Right atrium auricular region (tissue), 2 donors: ENCODE measurements around the gene ICAM1. TPM values are rescaled to one million over a fixed set of nuclear protein-coding genes. Genes with fewer than 3 reads are reported as not detected.

ENCODE experiments used
- DNase-seq: peaks from one replicate; pipeline ENCODE4 v3.0.0-alpha.2; 2019; ENCODE audit warnings: low spot score
- H3K27ac ChIP-seq, 2 donors: fragments of 200-600 bp; sonication (generic); 1 replicate in 1 of 2; 2 replicates in 1 of 2; pipeline ENCODE4 v1.5.1; 2016 to 2019
- H3K27me3 ChIP-seq, 2 donors: fragments of 200-600 bp; sonication (generic); one replicate each; pipeline versions ENCODE4 v1.5.1 to v1.6.0; 2017 to 2019
- H3K36me3 ChIP-seq: fragments of 200-600 bp; sonication (generic); one replicate; pipeline ENCODE4 v1.5.1; 2016
- H3K4me1 ChIP-seq, 2 donors: fragments of 200-600 bp; sonication (generic); one replicate each; pipeline versions ENCODE4 v1.5.1 to v1.6.0; 2017 to 2019
- H3K4me3 ChIP-seq, 2 donors: fragments of 200-600 bp; sonication (generic); 1 replicate in 1 of 2; 2 replicates in 1 of 2; pipeline ENCODE4 v1.5.1; 2017 to 2019; ENCODE audit warnings: mild to moderate bottlenecking in 1 of 2, moderate library complexity in 1 of 2
- H3K9me3 ChIP-seq, 2 donors: fragments of 200-600 bp; sonication (generic); one replicate each; pipeline ENCODE4 v1.5.1; 2019
- total RNA-seq, 2 donors: library from RNA; depleted of rRNA; stranded (reverse); fragments of >200 nt; gene quantifications; one replicate each; pipeline ENCODE4 v1.1.0, GENCODE V29; 2016
- TF ChIP-seq, protein P1 (sequence below), 2 donors: fragments of 200-600 bp; sonication (generic); IDR thresholded peaks; one replicate each; pipeline ENCODE4 v1.5.1; 2019; ENCODE audit warnings: antibody characterized with exemption in 2 of 2

Gene ICAM1
- total RNA-seq, 2 donors from 2014 or later: 15.2 to 24.4 TPM

DNA sequence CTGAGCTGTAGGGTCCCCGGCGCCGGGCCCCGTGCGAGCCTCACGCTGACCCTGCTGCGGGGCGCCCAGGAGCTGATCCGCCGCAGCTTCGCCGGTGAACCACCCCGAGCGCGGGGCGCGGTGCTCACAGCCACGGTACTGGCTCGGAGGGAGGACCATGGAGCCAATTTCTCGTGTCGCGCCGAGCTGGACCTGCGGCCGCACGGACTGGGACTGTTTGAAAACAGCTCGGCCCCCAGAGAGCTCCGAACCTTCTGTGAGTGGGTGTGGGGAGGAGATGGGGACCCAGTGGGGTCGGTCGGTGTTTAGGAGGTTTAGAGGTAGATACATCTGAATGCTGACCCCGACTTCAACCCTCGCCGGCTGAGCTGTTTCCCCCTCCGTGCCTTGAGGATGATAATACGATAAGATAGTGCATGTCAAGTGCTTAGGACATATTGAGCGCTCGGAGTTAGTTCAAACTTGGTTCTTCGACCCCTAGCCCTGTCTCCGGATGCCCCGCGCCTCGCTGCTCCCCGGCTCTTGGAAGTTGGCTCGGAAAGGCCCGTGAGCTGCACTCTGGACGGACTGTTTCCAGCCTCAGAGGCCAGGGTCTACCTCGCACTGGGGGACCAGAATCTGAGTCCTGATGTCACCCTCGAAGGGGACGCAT, 20.8 kb downstream of the ICAM1 start:
- no peak overlapping the region for H3K27ac ChIP-seq

DNA sequence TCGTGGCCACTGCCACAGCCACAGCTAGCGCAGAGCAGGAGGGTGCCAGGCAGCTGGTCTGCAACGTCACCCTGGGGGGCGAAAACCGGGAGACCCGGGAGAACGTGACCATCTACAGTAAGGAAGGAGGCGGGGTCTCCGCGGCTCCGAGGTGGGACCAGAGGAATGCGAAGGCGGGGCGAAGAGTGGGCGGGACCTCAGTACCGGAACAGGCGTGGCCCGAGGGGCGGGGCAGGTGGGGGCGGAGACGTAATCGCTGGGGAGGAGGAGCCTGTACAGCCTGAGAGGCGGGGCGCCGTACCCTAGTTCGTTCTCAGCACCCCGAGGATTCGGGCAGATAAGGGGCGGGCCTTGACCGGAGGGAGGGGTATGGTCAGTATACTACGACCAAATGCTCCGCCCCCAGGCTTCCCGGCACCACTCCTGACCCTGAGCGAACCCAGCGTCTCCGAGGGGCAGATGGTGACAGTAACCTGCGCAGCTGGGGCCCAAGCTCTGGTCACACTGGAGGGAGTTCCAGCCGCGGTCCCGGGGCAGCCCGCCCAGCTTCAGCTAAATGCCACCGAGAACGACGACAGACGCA, 21.4 kb downstream of the ICAM1 start:
- Histone ChIP-seq H3K4me1 (peaks cover 0 to 73% of the 10 kb centered on the region in 2 donors), H3K27me3 (peaks cover 39 to 65% of the 10 kb centered on the region in 2 donors), H3K27ac (no peak overlapping the region), H3K4me3 (peak overlapping the region; percentile 7 to 41), H3K9me3 (no peaks in the 10 kb centered on the region), H3K36me3 (no peaks in the 10 kb centered on the region)
- no peak for DNase-seq
- TF ChIP-seq, protein P1, sequence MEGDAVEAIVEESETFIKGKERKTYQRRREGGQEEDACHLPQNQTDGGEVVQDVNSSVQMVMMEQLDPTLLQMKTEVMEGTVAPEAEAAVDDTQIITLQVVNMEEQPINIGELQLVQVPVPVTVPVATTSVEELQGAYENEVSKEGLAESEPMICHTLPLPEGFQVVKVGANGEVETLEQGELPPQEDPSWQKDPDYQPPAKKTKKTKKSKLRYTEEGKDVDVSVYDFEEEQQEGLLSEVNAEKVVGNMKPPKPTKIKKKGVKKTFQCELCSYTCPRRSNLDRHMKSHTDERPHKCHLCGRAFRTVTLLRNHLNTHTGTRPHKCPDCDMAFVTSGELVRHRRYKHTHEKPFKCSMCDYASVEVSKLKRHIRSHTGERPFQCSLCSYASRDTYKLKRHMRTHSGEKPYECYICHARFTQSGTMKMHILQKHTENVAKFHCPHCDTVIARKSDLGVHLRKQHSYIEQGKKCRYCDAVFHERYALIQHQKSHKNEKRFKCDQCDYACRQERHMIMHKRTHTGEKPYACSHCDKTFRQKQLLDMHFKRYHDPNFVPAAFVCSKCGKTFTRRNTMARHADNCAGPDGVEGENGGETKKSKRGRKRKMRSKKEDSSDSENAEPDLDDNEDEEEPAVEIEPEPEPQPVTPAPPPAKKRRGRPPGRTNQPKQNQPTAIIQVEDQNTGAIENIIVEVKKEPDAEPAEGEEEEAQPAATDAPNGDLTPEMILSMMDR (IDR thresholded peaks at IDR 0.05): no peak

More for the DNA sequence above, 20.8 kb downstream of the ICAM1 start:
- no peak for DNase-seq
- peak overlapping the region; percentile 18 to 41 for H3K4me3 ChIP-seq
- H3K4me1 ChIP-seq: peaks cover 0 to 79% of the 10 kb centered on the region in 2 donors
- TF ChIP-seq, protein P1 (IDR thresholded peaks at IDR 0.05): no peak
- H3K9me3 ChIP-seq: no peaks in the 10 kb centered on the region
- peaks cover 39 to 65% of the 10 kb centered on the region in 2 donors for H3K27me3 ChIP-seq
- no peaks in the 10 kb centered on the region for H3K36me3 ChIP-seq

DNA sequence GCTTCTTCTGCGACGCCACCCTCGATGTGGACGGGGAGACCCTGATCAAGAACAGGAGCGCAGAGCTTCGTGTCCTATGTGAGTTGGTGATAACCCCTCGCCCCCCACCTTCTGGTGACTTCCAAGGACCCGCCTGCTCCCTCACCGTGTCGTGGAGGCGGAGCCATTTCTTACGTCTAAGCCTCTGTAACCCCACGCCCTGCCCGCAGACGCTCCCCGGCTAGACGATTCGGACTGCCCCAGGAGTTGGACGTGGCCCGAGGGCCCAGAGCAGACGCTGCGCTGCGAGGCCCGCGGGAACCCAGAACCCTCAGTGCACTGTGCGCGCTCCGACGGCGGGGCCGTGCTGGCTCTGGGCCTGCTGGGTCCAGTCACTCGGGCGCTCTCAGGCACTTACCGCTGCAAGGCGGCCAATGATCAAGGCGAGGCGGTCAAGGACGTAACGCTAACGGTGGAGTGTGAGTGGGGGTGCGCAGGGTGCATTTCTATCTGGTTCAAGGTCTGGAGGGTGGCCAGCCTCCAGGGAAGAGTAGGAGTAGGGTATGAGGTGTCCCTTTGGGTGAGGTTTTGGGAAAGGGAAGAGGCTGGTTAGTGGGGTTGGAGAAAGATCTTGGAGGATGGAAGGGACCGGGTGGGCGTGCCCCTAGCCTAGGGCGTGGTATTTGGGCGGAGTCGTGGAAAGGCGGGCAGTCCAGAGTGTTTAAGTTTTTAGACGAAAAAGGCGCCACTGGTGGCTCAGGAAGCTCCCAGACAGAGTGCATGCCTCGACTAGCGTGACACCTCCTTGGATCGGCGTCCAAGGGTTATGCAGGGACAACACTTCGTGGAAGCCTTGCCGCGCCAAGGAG, 22.1 kb downstream of the ICAM1 start:
- peaks cover 33 to 62% of the 10 kb centered on the region in 2 donors for H3K27me3 ChIP-seq
- peak overlapping the region; percentile 7 to 41 for H3K4me3 ChIP-seq
- no peaks in the 10 kb centered on the region for H3K9me3 ChIP-seq
- TF ChIP-seq, protein P1 (IDR thresholded peaks at IDR 0.05): no peak
- peaks cover 0 to 66% of the 10 kb centered on the region in 2 donors for H3K4me1 ChIP-seq
- DNase-seq: no peak
- H3K36me3 ChIP-seq: no peaks in the 10 kb centered on the region
- H3K27ac ChIP-seq: no peak overlapping the region

DNA sequence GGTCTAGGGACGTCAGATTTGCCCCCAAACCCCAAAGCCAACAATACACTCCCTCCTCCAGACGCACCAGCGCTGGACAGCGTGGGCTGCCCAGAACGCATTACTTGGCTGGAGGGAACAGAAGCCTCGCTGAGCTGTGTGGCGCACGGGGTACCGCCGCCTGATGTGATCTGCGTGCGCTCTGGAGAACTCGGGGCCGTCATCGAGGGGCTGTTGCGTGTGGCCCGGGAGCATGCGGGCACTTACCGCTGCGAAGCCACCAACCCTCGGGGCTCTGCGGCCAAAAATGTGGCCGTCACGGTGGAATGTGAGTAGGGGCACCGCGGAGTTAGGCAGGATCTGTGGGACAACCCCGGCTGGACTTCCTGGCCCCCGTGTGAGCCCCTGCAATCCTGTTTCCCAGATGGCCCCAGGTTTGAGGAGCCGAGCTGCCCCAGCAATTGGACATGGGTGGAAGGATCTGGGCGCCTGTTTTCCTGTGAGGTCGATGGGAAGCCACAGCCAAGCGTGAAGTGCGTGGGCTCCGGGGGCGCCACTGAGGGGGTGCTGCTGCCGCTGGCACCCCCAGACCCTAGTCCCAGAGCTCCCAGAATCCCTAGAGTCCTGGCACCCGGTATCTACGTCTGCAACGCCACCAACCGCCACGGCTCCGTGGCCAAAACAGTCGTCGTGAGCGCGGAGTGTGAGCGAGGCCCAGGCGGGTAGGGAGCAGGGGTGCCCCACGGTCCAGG, 22.9 kb downstream of the ICAM1 start:
- no peaks in the 10 kb centered on the region for H3K36me3 ChIP-seq
- no peaks in the 10 kb centered on the region for H3K9me3 ChIP-seq
- H3K4me1 ChIP-seq: peaks cover 0 to 59% of the 10 kb centered on the region in 2 donors
- TF ChIP-seq, protein P1 (IDR thresholded peaks at IDR 0.05): no peak
- H3K27ac ChIP-seq: no peak overlapping the region
- H3K27me3 ChIP-seq: peaks cover 29 to 56% of the 10 kb centered on the region in 2 donors
- DNase-seq: no peak
- no peak overlapping the region for H3K4me3 ChIP-seq

DNA sequence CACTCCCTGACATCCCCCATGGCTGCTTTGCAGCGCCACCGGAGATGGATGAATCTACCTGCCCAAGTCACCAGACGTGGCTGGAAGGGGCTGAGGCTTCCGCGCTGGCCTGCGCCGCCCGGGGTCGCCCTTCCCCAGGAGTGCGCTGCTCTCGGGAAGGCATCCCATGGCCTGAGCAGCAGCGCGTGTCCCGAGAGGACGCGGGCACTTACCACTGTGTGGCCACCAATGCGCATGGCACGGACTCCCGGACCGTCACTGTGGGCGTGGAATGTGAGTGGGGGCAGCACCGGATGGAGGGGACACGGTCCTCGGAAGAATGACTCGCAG, 23.4 kb downstream of the ICAM1 start:
- H3K4me1 ChIP-seq: peaks cover 0 to 53% of the 10 kb centered on the region in 2 donors

More for the DNA sequence above, 23.4 kb downstream of the ICAM1 start:
- no peaks in the 10 kb centered on the region for H3K36me3 ChIP-seq
- no peak overlapping the region for H3K27ac ChIP-seq
- H3K27me3 ChIP-seq: peaks cover 24 to 51% of the 10 kb centered on the region in 2 donors
- no peak for DNase-seq
- TF ChIP-seq, protein P1 (IDR thresholded peaks at IDR 0.05): no peak
- H3K9me3 ChIP-seq: no peaks in the 10 kb centered on the region
- H3K4me3 ChIP-seq: no peak overlapping the region
